ENCODE results near the gene VCX3A.

Gene VCX3A

DNA sequence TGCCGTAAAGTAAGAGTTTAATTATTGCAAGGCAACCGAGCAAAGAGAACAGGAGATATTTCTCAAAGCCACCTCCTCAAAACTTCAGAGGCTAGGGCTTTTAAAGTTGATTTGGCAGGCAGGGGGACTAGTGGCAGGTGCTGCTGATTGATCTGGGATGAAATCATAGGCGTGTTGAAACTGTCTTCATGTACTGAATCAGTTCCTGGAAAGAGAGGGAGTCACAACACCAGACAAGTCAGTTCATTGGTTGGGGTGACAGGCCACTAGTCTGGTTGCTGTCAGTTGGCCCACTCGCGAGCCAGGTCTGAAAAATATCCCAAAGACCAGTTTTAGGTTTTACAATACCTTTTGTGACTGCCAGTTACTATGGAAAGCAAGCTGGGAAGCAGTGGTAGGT lies 10.8 kb upstream of the VCX3A start:
- Histone ChIP-seq H3K4me1 (no peaks in the 10 kb centered on the region), H3K9me3 (peaks cover 0 to 4% (median 0%) of the 10 kb centered on the region in 3 donors), H3K36me3 (no peaks in the 10 kb centered on the region), H3K27ac (no peak overlapping the region), H3K27me3 (no peaks in the 10 kb centered on the region), H3K4me3 (no peak overlapping the region)
- TF ChIP-seq, protein P1, sequence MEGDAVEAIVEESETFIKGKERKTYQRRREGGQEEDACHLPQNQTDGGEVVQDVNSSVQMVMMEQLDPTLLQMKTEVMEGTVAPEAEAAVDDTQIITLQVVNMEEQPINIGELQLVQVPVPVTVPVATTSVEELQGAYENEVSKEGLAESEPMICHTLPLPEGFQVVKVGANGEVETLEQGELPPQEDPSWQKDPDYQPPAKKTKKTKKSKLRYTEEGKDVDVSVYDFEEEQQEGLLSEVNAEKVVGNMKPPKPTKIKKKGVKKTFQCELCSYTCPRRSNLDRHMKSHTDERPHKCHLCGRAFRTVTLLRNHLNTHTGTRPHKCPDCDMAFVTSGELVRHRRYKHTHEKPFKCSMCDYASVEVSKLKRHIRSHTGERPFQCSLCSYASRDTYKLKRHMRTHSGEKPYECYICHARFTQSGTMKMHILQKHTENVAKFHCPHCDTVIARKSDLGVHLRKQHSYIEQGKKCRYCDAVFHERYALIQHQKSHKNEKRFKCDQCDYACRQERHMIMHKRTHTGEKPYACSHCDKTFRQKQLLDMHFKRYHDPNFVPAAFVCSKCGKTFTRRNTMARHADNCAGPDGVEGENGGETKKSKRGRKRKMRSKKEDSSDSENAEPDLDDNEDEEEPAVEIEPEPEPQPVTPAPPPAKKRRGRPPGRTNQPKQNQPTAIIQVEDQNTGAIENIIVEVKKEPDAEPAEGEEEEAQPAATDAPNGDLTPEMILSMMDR (IDR thresholded peaks at IDR 0.05), result no peak
- DNase-seq, result no peak
- intact Hi-C loops (cut with DNase I; ENCODE audit: low total_unique reads), result no loop called here

DNA sequence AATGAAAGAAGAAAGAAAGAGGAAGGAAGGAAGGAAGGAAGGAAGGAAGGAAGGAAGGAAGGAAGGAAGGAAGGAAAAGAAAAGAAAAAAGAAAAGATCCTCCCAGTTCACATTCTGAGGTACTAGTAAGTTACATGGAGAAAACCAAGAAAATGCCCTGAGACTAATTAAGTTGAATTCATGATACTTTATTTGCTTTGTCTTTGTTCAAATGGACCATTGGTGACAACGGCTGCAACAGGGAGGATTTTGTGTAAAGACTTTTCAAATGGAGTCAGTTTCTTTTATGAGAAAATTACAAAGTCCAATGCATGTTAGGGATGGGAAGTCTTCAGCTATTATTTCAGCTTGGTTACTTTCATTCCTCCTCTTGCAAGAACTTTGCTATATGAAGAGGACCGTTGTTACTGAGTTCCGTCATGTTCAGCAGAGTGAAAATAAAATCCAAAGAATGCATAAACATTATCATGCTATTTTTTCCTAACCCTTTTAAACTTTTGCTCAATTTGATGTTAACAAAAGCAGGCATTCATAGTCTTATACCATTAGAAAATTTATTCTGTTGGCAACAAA lies 8.3 kb downstream of the VCX3A start:
- Histone ChIP-seq H3K27me3 (no peaks in the 10 kb centered on the region), H3K9me3 (peaks cover 0 to 11% (median 0%) of the 10 kb centered on the region in 3 donors), H3K27ac (no peak overlapping the region), H3K36me3 (no peaks in the 10 kb centered on the region), H3K4me1 (no peaks in the 10 kb centered on the region), H3K4me3 (no peak overlapping the region)
- no peak for DNase-seq
- TF ChIP-seq, protein P1 (IDR thresholded peaks at IDR 0.05), result no peak
- intact Hi-C loops (cut with DNase I; ENCODE audit: low total_unique reads), result no loop called here

DNA sequence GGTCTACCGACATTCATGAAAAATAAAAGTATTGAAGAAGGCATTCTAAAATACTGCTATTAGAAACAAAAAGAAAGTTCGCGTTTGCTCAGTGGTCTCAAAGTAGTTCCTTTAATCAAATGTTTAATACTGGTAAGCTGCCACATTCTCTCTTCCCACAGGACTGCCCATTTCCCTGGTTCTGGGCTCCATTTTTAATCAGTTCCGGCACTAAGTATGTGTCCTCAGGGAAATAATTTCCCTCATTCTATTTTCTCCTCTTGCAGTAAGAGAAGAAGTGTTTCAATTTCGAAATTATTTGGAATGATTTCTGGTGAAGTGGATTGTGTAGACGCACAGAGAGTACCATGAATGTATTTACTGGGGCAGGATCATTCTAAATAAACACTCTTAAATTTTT lies 17.5 kb downstream of the VCX3A start:
- TF ChIP-seq, protein P1 (IDR thresholded peaks at IDR 0.05), result no peak
- Histone ChIP-seq H3K4me1 (no peaks in the 10 kb centered on the region), H3K9me3 (no peaks in the 10 kb centered on the region), H3K27me3 (no peaks in the 10 kb centered on the region), H3K36me3 (no peaks in the 10 kb centered on the region), H3K27ac (no peak overlapping the region), H3K4me3 (no peak overlapping the region)
- intact Hi-C loops (cut with DNase I; ENCODE audit: low total_unique reads), result no loop called here
- DNase-seq, result no peak

DNA sequence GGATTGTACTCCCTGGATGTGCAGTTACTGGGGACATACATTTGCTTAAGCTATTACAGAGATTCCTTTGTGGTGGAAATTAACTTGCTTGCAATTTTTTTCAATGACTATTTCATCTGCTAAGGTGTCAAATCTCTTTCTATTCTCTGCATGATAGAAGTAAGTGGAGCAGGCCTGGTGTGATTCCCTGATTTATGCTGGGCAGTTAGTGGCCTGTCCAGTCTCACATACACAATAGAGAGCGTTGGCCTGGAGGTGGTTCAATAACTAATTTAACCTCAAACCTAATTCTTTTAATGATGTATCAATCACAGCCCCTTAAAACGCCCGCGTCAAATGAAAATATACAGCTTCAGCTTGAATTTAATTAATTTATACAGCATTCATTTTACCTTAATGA lies 28.5 kb downstream of the VCX3A start:
- Histone ChIP-seq H3K27me3 (no peaks in the 10 kb centered on the region), H3K36me3 (no peaks in the 10 kb centered on the region), H3K4me3 (no peak overlapping the region), H3K9me3 (no peaks in the 10 kb centered on the region), H3K4me1 (no peaks in the 10 kb centered on the region), H3K27ac (no peak overlapping the region)
- intact Hi-C loops (cut with DNase I; ENCODE audit: low total_unique reads), result no loop called here
- TF ChIP-seq, protein P1 (IDR thresholded peaks at IDR 0.05), result no peak
- no peak for DNase-seq

DNA sequence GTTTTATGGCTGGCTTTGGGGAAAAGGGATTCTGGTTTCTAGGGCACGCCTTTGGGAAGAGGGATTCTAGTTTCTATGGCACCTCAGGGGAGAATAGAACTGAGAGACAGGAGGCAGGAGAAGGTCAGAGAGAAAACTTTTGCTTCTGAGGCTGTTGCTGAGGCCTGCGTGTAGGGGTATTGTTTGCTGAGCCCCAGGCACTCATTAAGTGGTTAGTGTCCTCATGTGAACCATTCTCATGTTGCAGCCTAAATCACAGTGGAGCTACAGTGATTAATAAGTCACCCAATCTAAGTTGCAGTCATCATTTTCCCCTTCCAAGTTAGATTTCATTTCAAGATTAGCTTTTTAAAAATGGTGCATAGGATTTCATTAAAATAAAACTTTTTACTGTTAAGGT lies 29.0 kb downstream of the VCX3A start:
- intact Hi-C loops (cut with DNase I; ENCODE audit: low total_unique reads), result no loop called here
- TF ChIP-seq, protein P1 (IDR thresholded peaks at IDR 0.05), result no peak
- no peak for DNase-seq
- no peaks in the 10 kb centered on the region for H3K9me3 ChIP-seq
- H3K36me3 ChIP-seq, result no peaks in the 10 kb centered on the region
- H3K27ac ChIP-seq, result no peak overlapping the region
- H3K27me3 ChIP-seq, result no peaks in the 10 kb centered on the region
- no peaks in the 10 kb centered on the region for H3K4me1 ChIP-seq
- no peak overlapping the region for H3K4me3 ChIP-seq

DNA sequence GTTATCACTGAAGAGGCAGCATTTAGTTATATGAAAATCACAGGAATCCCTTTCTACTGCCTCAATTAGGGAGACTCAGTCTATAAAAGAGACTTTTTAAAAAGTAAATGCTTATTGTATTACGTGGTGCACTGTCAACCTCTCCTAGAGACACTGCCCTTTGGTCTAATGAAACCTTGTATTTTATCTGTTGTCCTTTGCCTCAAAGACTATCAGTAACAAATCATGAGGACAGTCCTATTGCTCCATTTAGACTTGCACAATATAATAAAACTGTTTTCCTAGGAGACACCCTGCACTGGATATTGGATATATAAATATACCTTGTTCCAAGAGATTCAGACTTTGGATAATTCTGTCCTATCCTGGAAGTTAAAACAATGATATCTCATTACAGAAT lies 34.2 kb downstream of the VCX3A start:
- DNase-seq, result no peak
- no peaks in the 10 kb centered on the region for H3K27me3 ChIP-seq
- H3K36me3 ChIP-seq, result no peaks in the 10 kb centered on the region
- no peak overlapping the region for H3K4me3 ChIP-seq
- intact Hi-C loops (cut with DNase I; ENCODE audit: low total_unique reads), result no loop called here
- no peaks in the 10 kb centered on the region for H3K4me1 ChIP-seq
- H3K9me3 ChIP-seq, result no peaks in the 10 kb centered on the region
- H3K27ac ChIP-seq, result no peak overlapping the region
- TF ChIP-seq, protein P1 (IDR thresholded peaks at IDR 0.05), result no peak
